A549 treated with CORT108297 at 1 μM for 4 hours (cell line): ENCODE measurements around the gene TRIP6. TPM values are rescaled to one million over a fixed set of nuclear protein-coding genes. Genes with fewer than 3 reads are reported as not detected.

ENCODE experiments used
- total RNA-seq: library from RNA; stranded (reverse); fragments of 200-300 nt; extraction: Qiagen RNA extraction; gene quantifications from 5 replicates; pipeline ENCODE4 v1.2.3, GENCODE V29; 2022

TRIP6 gene, protein sequence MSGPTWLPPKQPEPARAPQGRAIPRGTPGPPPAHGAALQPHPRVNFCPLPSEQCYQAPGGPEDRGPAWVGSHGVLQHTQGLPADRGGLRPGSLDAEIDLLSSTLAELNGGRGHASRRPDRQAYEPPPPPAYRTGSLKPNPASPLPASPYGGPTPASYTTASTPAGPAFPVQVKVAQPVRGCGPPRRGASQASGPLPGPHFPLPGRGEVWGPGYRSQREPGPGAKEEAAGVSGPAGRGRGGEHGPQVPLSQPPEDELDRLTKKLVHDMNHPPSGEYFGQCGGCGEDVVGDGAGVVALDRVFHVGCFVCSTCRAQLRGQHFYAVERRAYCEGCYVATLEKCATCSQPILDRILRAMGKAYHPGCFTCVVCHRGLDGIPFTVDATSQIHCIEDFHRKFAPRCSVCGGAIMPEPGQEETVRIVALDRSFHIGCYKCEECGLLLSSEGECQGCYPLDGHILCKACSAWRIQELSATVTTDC
- total RNA-seq = 44.2 to 63.5 TPM (median 57.8 TPM) in 5 replicates

DNA sequence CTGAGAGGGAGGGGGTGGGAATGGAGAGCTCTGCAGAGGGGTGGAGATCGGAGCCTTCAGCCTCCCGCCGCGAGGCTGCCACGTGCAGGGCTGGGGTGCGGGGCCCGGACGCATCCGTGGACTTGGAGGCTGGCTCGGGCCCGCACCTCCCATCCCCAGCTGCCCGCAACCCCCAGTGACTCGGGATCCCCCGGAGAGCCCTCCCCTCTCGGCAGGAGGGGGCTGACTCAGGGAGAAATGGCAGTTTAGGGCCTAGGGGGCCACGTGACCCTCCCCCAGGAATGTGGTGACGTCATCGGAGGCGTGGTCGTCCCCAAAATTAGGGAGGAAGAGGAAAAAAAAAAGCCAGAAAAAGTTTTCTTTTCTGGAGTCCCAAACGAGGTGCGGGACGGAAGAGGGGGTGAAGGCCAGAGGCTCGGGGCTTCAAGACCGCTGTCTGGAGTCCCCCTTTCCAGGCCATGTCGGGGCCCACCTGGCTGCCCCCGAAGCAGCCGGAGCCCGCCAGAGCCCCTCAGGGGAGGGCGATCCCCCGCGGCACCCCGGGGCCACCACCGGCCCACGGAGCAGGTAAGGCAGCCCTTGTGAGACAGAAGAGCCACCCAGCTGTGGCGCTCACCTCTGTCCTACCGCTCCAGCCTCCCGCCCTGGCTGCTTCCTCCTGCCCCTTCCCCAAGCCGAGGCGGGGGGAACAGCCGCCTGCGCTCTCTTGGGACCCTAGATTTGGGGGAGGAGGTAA lies at the start of gene TRIP6:
TSS of gene TRIP6 (plus strand) at position 348 of the 736 bp plus-strand sequence. CDS start at position 459, 111 bp downstream.

DNA sequence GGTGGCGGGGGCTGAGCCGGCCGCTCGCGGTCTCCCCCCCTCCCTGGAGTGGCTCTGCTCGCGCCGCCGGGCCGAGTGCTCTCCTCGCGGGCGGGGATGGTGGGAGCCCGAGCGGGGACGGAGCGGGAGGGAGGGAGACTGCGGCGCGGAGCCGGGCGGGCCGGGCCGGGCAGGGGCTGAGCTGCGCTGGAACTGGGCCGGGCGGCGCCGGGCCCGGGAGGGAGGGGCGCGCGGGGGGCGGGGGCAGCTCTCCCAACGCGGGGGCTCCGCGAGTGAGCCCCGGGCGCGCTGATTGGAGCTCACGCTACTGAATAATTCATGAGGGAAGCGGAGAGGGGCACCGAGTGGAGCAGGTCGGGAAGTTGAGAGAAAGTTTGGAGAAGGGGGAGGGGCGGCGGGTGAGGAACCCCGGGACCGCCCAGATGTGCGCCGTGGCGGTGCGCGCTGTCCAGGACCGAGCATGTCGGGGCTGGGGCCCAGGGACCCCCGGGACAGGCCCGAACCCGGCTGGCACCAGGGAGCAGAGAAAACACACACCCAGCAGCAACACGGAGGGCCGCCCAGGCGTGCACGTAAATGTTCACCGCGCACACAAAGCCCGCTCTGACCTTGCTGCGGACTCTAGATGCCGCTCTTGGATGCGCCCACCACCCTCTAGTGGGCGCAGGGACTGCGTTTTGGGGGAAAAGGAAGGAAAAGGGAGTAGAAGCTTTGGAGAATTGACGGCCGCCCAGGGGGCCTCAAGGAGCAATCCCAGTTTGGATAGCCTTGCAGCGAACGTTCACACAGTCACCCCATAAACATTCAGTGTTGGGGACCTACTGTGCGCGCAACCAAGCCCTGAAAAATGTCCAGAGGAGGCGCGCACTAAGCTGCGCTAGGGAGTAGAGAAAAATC lies 39.6 kb upstream of the TRIP6 start, which contains the start of gene EPHB4:
TSS of gene EPHB4 (minus strand) at position 194 of the 897 bp plus-strand sequence. CDS start 493 bp downstream, outside the sequence.

DNA sequence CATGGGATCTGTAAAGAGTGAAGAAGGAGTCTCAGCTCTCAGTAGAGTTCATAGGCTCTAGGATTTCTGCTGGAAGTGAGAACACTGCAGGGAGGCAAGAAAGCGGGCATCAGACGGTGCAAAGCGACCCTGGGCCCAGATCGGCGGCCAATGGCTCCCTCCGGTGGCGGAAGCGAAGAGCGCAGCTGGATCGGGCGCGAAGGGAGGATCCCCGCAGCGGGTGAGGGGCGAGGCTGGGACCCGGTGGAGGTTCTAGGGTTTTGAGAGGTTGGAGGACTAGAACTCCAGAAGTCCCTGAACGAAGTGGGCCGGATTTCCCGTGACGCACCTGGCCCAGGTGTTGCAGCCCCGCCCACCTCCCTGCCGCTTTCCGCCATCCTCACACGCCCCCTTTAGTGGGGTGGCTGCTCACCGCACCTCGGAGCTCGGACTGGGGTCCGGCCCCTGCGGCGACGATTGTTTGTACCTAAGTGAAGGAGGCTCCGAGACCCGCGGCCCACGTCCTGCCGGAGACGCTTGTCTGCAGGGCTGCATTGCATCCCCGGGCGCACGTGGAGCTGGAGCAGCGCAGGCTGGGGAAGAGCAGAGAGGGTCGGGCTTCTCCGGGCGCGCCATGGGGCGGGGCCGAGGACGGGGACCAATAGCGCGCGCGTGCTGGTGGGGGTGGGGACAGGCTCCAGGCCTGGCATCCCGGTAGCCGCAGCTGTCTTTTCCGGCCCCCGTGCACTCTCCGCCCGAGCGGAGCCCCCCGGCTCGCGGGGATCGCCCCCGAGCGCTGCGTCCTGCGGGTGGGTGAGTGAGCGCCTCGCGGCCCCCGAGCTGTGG lies 14.9 kb upstream of the TRIP6 start, which contains the start of gene SLC12A9:
TSS of gene SLC12A9 (plus strand) at position 666 of the 825 bp plus-strand sequence. CDS start 1,485 bp downstream, outside the sequence.

DNA sequence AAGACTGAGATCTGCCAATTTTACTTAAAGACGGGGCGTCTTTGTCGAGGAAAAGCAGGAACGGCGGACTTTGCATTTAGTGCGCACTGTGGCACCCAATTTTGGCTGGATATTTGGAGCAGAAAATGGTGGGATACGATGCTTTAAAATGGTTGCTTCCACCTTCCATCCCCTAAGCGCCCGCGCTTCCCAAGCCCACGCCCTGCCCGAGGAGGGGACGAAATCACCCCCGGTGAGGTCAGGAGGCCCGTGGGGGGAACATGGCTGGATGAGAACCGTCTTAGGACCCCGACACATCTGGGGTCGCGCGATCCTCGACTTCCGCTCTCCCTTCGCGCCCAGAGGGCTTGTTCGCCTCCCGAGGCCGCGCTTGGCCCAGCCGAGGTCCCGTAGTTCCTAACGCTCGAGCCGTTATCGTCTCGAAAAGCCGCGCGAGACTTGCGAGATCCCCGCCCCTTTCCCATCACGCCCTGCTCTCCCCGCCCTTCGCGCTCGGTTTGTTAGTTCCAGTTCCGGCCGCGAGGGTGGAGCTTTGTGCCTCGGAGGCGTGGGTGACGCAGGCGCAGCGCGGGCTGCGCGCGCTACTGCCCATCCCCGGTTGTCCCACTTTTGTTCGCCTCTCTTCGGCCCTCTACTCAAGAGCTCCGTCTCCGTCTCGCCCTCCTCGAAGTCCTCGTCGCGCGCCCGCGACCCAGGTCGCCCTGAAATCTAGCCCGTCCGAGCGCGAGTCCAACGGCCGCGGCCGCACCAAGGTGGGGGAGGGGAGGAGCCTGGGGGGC lies 7.6 kb downstream of the TRIP6 start, which contains the start of gene SRRT:
TSS of gene SRRT (plus strand) at position 527 of the 779 bp plus-strand sequence. CDS start 488 bp downstream, outside the sequence.

DNA sequence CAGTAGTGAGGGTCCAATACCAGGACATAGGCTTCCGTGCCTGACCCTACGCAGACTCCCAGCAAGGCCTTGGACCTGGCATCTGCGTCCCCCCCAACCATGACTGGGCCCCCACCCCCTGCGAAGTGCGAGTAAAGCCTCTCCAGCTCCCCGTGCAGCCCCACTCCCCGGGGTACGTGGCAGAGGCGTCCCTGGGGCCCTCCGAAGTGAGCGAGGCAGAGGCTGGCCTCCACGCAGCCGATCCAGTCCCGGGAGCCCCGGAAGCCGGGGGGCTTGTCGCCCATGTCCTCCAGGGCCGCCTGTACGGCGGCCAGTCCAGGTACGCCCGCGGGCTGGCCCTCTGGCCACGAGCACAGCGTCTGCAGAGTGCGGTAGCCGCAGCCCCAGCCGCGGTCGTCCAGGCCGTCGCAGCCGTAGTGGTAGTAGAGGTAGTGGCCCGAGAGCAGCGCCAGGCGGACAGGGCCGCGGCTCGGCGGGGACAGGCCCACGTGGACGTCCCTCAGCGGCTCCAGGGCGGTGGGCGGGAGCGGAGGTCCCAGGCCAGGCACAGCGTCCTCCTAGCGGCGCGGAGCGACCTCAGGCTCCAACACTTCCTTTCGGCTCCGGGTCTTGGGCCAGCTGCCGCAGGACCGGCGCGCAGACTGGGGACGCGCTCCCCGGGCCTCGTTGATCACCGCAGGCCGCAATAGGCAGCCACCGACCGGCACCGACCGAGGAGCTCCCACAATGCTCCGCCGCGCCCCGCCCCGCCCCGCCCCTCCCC lies 22.0 kb downstream of the TRIP6 start, which contains the start of gene UFSP1:
TSS of gene UFSP1 (minus strand) at position 728 of the 763 bp plus-strand sequence. CDS start at position 284, 444 bp downstream.

DNA sequence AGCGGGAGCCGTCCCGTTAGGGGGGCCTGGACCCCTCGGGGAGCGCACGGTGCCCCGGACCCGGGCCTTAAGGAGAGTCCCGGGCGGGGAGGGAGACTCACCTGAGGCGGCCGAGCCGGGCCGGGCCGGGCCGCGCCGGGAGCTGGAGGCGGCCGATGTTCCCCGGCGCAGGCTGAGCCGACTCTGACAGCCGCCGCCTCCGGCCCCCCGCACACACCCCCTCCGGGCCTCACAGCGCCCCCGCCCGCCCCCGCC lies 28.4 kb downstream of the TRIP6 start, which contains the start of gene ACHE:
TSS of gene ACHE (minus strand) at position 188 of the 255 bp plus-strand sequence. CDS start 1,656 bp downstream, outside the sequence.

Other genes starting within 250 kb of the TRIP6 start
- gene TFR2, start 225.8 kb upstream of the TRIP6 start, total RNA-seq = 1.9 to 3.4 TPM (median 2.8 TPM) in 5 replicates
- gene ACTL6B, start 210.9 kb upstream of the TRIP6 start, total RNA-seq = not detected in 5 replicates
- 168 to 270 TPM (median 258 TPM) in 5 replicates for gene GNB2, start 193.6 kb upstream of the TRIP6 start, total RNA-seq
- gene GIGYF1, start 173.1 kb upstream of the TRIP6 start, total RNA-seq = 11.9 to 22.9 TPM (median 22.7 TPM) in 5 replicates
- 77.9 to 104 TPM (median 98.3 TPM) in 5 replicates for gene POP7, start 161.3 kb upstream of the TRIP6 start, total RNA-seq
- not detected in 5 replicates for gene EPO, start 146.9 kb upstream of the TRIP6 start, total RNA-seq
- gene ZAN, start 133.8 kb upstream of the TRIP6 start, total RNA-seq = not detected in 5 replicates
- 39.2 to 47.9 TPM (median 46.5 TPM) in 5 replicates for gene EPHB4, start 39.9 kb upstream of the TRIP6 start, total RNA-seq
- gene SLC12A9, start 14.7 kb upstream of the TRIP6 start, total RNA-seq = 11.7 to 18.4 TPM (median 16.6 TPM) in 5 replicates
- 125 to 149 TPM (median 146 TPM) in 5 replicates for gene SRRT, start 7.7 kb downstream of the TRIP6 start, total RNA-seq
- gene UFSP1, start 22.3 kb downstream of the TRIP6 start, total RNA-seq = 3.7 to 7.5 TPM (median 5.2 TPM) in 5 replicates
- 2.1 to 2.7 TPM (median 2.5 TPM) in 5 replicates for gene ACHE, start 28.5 kb downstream of the TRIP6 start, total RNA-seq
- 14.0 to 19.4 TPM (median 17.8 TPM) in 5 replicates for gene MUC3A, start 82.1 kb downstream of the TRIP6 start, total RNA-seq
- 15.1 to 20.6 TPM (median 20.0 TPM) in 5 replicates for gene MUC12, start 102.2 kb downstream of the TRIP6 start, total RNA-seq
- 0.02 to 0.14 TPM (median 0.02 TPM) in 5 replicates for gene MUC17, start 152.7 kb downstream of the TRIP6 start, total RNA-seq
- gene TRIM56, start 218.1 kb downstream of the TRIP6 start, total RNA-seq = 10.5 to 14.9 TPM (median 12.8 TPM) in 5 replicates